ENCODE results near the gene HIGD1A. TPM values are rescaled to one million over a fixed set of nuclear protein-coding genes. Genes with fewer than 3 reads are reported as not detected.
A peak's percentile ranks its signal among the peaks of the same experiment; 100 is the strongest.

Gene HIGD1A
- total and polyA plus RNA-seq, 2 experiments from 2014 or later, result 102 to 144 TPM

DNA sequence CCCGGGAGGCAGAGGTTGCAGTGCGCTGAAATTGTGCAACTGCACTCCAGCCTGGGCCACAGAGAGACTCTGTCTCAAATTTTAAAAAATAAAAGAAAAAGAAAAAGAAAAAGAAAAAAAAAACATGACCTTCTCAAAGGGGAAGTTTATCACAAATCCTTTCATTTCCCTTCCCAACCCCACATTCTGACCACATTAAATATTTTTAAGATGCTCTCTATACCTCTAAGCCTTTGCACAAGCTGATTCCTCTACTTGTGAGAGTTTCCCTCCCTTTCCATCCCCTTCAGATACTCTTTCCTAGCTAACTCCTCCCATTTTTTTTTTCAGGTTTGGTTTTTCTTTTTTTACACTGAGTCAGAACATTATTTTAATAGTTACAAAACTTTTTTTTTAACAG lies 4.0 kb downstream of the HIGD1A start:
- Histone ChIP-seq H3K9me2 (ENCODE audit: insufficient read depth) (no peaks in the 10 kb centered on the region), H3K4me3 (no peak overlapping the region), H3K36me3 (ENCODE audit: insufficient read depth) (no peaks in the 10 kb centered on the region), H3K27me3 (ENCODE audit: insufficient read depth) (peaks cover 5% of the 10 kb centered on the region), H3K27ac (ENCODE audit: low read depth) (peak overlapping the region; percentile 73; the same call in 1 of the 2 replicates), H4K20me1 (replicated peaks; ENCODE audit: insufficient read depth) (no peaks in the 10 kb centered on the region), H3K4me2 (0 out of 2 replicates have a peak overlapping the region, but pooled peaks have one; percentile 56), H3K79me2 (replicated peaks; ENCODE audit: insufficient read depth) (peaks cover 59% of the 10 kb centered on the region), H3K4me1 (ENCODE audit: insufficient read depth) (peaks cover 34% of the 10 kb centered on the region), H2AFZ (no peak overlapping the region), H3F3A (replicated peaks; ENCODE audit: low read depth) (peaks cover 6% of the 10 kb centered on the region; the same call in 1 of the 2 replicates)
- H3K4me3 Mint-ChIP-seq, result peak overlapping the region; percentile 30; the same call in 1 of the 3 replicates
- peak overlapping the region; percentile 58 for H3K27ac Mint-ChIP-seq
- H3K4me1 Mint-ChIP-seq, result peaks cover 42% of the 10 kb centered on the region
- H3K36me3 Mint-ChIP-seq (ENCODE audit: low read depth), result peaks cover 25% of the 10 kb centered on the region
- no peak for ATAC-seq
- no peaks in the 10 kb centered on the region for H3K9me3 Mint-ChIP-seq
- TF ChIP-seq, protein P1, sequence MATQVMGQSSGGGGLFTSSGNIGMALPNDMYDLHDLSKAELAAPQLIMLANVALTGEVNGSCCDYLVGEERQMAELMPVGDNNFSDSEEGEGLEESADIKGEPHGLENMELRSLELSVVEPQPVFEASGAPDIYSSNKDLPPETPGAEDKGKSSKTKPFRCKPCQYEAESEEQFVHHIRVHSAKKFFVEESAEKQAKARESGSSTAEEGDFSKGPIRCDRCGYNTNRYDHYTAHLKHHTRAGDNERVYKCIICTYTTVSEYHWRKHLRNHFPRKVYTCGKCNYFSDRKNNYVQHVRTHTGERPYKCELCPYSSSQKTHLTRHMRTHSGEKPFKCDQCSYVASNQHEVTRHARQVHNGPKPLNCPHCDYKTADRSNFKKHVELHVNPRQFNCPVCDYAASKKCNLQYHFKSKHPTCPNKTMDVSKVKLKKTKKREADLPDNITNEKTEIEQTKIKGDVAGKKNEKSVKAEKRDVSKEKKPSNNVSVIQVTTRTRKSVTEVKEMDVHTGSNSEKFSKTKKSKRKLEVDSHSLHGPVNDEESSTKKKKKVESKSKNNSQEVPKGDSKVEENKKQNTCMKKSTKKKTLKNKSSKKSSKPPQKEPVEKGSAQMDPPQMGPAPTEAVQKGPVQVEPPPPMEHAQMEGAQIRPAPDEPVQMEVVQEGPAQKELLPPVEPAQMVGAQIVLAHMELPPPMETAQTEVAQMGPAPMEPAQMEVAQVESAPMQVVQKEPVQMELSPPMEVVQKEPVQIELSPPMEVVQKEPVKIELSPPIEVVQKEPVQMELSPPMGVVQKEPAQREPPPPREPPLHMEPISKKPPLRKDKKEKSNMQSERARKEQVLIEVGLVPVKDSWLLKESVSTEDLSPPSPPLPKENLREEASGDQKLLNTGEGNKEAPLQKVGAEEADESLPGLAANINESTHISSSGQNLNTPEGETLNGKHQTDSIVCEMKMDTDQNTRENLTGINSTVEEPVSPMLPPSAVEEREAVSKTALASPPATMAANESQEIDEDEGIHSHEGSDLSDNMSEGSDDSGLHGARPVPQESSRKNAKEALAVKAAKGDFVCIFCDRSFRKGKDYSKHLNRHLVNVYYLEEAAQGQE (IDR thresholded peaks at IDR 0.05; ENCODE audit: unreplicated experiment), result no peak
- TF ChIP-seq CREB1 (CRISPR knock-in tag; IDR thresholded peaks at IDR 0.05; ENCODE audit: low read depth), result no peak
- no peak for TF ChIP-seq EZH2 (IDR thresholded peaks at IDR 0.05; ENCODE audit: low read depth, unreplicated experiment)
- no peak for TF ChIP-seq STAT1 (IDR thresholded peaks at IDR 0.05; ENCODE audit: unreplicated experiment)
- no peak for TF ChIP-seq EZH2phosphoT487 (IDR thresholded peaks at IDR 0.05; ENCODE audit: unreplicated experiment)
- TF ChIP-seq, protein P2, sequence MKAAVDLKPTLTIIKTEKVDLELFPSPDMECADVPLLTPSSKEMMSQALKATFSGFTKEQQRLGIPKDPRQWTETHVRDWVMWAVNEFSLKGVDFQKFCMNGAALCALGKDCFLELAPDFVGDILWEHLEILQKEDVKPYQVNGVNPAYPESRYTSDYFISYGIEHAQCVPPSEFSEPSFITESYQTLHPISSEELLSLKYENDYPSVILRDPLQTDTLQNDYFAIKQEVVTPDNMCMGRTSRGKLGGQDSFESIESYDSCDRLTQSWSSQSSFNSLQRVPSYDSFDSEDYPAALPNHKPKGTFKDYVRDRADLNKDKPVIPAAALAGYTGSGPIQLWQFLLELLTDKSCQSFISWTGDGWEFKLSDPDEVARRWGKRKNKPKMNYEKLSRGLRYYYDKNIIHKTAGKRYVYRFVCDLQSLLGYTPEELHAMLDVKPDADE (IDR thresholded peaks at IDR 0.05), result no peak
- H3K27me3 Mint-ChIP-seq (ENCODE audit: insufficient read depth, low read depth, poor library complexity), result peaks cover 3% of the 10 kb centered on the region
- no peak for DNase-seq (ENCODE audit: low spot score)

DNA sequence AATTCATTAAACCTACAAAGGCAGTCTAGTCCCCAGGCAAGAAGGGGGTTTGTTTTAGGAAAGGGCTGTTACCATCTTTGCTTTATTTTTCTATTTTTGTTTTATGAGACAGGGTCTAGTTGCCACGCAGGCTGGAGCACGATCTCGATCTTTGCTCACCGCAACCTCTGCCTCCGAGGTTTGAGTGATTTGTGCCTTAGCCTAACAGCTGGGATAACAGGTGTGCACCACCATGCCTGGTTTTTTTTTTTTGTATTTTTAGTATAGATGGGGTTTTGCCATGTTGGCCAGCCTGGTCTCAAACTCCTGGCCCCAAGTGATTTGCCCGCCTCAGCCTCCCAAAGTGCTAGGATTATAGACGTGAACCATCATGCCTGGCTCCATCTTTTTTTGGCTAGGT lies 4.9 kb downstream of the HIGD1A start:
- DNase-seq (ENCODE audit: low spot score), result no peak
- peak overlapping the region; percentile 73; the same call in 1 of the 2 replicates for H3K27ac ChIP-seq (ENCODE audit: low read depth)
- H3K4me2 ChIP-seq, result peak overlapping the region; percentile 56; the same call in 1 of the 2 replicates
- Mint-ChIP-seq H3K4me1 (peaks cover 42% of the 10 kb centered on the region), H3K9me3 (no peaks in the 10 kb centered on the region), H3K4me3 (peak overlapping the region; percentile 24; the same call in 1 of the 3 replicates), H3K27ac (peak overlapping the region; percentile 92), H3K27me3 (ENCODE audit: insufficient read depth, low read depth, poor library complexity) (no peaks in the 10 kb centered on the region), H3K36me3 (ENCODE audit: low read depth) (peaks cover 28% of the 10 kb centered on the region)
- no peak for ATAC-seq
- H3K4me3 ChIP-seq, result no peak overlapping the region
- H2AFZ ChIP-seq, result no peak overlapping the region
- H4K20me1 ChIP-seq (replicated peaks; ENCODE audit: insufficient read depth), result peaks cover 3% of the 10 kb centered on the region; the same call in 1 of the 2 replicates
- peaks cover 34% of the 10 kb centered on the region for H3K4me1 ChIP-seq (ENCODE audit: insufficient read depth)
- no peaks in the 10 kb centered on the region for H3K9me2 ChIP-seq (ENCODE audit: insufficient read depth)
- H3F3A ChIP-seq (replicated peaks; ENCODE audit: low read depth), result no peaks in the 10 kb centered on the region; the same call in 1 of the 2 replicates
- H3K27me3 ChIP-seq (ENCODE audit: insufficient read depth), result no peaks in the 10 kb centered on the region
- peaks cover 67% of the 10 kb centered on the region for H3K79me2 ChIP-seq (replicated peaks; ENCODE audit: insufficient read depth)
- TF ChIP-seq, protein P1 (IDR thresholded peaks at IDR 0.05; ENCODE audit: unreplicated experiment), result no peak
- no peak for TF ChIP-seq NANOG (IDR thresholded peaks at IDR 0.05; ENCODE audit: borderline replicate concordance)
- no peak for TF ChIP-seq ZNF114 (CRISPR knock-in tag; IDR thresholded peaks at IDR 0.05)
- TF ChIP-seq EZH2 (IDR thresholded peaks at IDR 0.05; ENCODE audit: low read depth, unreplicated experiment), result no peak
- TF ChIP-seq, protein P3, sequence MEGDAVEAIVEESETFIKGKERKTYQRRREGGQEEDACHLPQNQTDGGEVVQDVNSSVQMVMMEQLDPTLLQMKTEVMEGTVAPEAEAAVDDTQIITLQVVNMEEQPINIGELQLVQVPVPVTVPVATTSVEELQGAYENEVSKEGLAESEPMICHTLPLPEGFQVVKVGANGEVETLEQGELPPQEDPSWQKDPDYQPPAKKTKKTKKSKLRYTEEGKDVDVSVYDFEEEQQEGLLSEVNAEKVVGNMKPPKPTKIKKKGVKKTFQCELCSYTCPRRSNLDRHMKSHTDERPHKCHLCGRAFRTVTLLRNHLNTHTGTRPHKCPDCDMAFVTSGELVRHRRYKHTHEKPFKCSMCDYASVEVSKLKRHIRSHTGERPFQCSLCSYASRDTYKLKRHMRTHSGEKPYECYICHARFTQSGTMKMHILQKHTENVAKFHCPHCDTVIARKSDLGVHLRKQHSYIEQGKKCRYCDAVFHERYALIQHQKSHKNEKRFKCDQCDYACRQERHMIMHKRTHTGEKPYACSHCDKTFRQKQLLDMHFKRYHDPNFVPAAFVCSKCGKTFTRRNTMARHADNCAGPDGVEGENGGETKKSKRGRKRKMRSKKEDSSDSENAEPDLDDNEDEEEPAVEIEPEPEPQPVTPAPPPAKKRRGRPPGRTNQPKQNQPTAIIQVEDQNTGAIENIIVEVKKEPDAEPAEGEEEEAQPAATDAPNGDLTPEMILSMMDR (conservative IDR thresholded peaks at IDR 0.05; ENCODE audit: low read depth in 2 of 2), result no peak
- peaks cover 4% of the 10 kb centered on the region; the same call in 1 of the 2 replicates for H3K36me3 ChIP-seq (ENCODE audit: insufficient read depth)
